ENCODE results near the gene ATAD5.
"Not testable (repeated sequence)": the region's sequence is repeated elsewhere in the genome, so short reads cannot be mapped to it uniquely, and the experiment has no call there.

Gene ATAD5

GRCh38 chr17:30915833-30916611 is 84.3 kb downstream of the ATAD5 start:
- DNase-seq (ENCODE audit: low spot score), result no peak

- DNase-seq (ENCODE audit: low spot score), result no peak
Measured at GRCh38 chr17:30917050-30917449, 85.3 kb downstream of the ATAD5 start.

DNA sequence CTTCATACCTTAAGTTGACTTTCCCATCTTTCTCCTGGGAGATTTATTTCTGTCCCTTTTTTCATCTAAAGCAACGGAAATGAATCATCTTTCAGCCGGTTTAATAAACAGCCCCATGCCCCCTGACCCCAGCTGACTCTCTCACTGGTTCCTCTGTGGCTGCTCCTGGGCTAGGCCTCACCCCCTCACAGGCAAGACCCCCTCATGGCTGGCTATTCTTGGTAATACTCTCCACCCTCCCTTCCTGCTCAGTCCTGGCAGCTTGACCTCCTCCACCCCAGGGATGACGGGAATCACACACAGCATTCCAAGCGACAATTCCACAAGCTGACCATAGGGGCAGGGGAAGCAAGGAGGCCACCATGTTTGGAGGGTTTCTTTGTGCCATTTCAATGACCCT is 88.5 kb downstream of the ATAD5 start:
- DNase-seq (ENCODE audit: low spot score), result no peak

DNA sequence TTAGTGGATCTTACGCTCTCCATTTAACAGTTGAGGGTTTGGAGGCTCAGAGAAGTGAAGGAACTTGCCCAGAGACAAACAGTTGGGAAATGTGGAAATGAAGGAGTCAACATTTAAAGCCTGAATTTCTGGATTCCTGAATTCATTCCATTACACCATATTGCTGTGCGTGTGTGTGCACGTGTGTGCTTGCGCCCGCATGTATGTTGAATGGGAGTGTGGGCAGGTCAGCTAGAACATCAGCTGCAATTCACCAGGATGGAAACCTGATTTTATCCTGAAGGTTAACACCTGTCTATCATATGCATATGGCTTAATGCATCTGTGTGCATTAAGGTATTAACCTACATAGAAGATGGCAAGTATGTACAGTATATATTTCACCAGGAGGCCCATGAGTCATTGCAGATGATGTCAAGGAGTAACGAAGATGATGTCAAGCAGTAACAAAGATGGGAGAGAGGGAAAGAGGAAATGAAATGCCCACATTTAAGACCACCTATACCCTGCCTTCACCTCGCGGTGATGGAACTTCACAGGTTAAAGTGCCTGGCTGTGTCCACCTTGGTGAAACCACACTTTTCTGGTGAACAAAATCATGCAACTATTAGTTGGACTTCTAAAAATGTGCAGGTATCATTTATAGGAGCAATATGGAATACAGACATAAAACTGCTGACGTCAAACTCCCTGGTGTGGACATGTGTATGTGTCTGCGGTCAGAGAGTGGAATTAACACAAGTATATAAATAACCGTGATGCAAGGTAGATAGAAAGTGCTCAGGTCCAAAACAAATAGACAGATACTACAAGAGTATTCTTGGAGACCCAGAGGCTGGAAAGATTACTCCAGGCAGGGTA is 89.1 kb downstream of the ATAD5 start:
- DNase-seq (ENCODE audit: low spot score), result no peak

GRCh38 chr17:30921544-30922196 is 89.9 kb downstream of the ATAD5 start, which contains the start of gene ADAP2:
Gene ADAP2, plus strand, starts transcription at chr17:30921945. Its CDS starts 70 bp downstream, at chr17:30922015.
- no peak for DNase-seq (ENCODE audit: low spot score)

DNA sequence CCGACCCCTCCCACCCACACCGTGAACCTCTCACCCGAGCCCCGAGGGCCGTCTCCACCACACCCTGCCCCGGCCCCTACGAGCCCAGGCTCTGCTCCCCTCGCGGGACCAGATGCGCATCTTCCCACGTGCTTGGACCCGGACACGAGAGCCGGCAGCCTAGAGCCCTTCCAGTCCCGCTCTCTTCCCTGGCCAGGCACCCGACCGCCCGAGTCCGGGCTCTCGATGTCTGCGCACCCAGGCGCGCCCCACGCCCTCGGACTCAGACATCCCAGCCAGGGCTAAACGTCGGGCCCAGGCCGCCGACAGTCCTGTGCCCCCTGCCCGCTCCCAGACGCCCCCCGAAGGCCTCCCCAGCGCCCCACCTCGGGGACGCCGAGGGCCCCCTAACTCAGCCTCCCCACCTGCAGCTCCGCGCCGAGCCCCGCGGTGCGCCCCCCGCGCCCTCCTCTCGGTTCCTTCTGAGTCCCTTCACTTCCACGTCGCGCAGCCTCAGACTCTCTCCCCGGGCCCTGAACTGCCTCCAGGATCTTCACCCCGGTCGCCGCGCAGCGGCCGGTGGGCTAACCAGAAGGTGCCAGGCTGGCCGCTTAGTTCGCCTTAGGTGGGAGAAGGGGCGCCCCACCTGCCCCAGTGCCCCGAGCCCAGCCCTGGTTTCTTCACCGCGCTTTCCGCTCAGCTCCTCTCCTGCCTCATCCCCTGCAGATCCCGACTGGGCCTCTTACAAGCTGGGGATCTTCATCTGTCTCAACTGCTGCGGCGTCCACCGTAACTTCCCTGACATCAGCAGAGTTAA is 90.7 kb downstream of the ATAD5 start:
- no peak for DNase-seq (ENCODE audit: low spot score)

DNA sequence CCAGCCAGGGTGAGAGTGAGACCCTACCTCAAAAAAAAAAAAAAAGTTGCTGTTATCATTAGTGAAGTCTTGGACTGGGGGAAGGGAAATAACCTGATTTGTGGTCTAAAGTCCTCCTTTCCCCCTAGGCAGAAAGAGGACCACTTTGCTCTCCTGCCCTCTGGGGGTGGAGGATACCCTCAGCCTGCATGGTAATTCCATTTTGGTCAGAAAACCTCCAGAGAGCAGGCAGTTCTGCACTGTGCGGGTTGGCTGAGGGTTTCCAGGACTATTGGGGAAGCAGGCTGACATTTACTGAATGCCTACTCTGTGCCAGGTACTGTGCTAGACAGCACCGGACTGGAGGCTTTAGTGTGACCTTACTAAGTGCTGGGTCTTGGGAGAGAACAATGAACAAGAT is 92.6 kb downstream of the ATAD5 start:
- no peak for DNase-seq (ENCODE audit: low spot score)

DNA sequence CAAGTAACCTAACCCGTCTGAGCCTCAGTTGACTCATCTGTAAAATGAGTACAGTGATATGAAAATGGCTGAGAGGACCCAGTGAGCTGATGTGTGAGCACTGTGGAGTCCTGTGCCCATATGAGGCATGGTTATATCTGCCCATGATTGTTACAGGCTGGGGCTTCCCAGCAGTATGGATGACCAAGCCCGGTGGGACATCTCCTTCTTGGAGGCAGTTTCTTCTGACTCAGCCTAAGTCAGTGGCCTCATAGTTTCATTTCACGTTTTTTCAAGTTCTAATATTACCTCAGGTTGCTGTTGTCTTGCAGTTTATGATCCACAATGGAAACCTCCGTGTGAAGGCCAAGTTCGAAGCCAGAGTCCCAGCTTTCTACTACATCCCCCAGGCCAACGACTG is 94.8 kb downstream of the ATAD5 start:
- no peak for DNase-seq (ENCODE audit: low spot score)

DNA sequence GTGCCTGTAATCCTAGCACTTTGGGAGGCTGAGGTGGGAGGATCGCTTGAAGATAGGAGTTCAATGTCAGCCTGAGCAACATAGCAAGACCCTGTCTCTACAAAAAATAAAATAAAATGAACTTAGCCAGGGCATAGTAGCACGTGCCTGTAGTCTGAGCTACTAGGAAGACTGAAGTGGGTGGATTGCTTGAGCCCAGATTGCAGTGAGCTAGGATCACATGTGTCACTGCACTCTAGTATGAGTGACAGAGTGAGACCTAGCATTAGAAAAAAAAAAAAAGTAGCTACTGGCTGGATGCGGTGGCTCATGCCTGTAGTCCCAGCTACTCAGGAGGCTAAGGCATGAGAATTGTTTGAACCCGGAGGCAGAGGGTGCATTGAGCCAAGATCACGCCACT is 96.0 kb downstream of the ATAD5 start:
- no peak for DNase-seq (ENCODE audit: low spot score)

DNA sequence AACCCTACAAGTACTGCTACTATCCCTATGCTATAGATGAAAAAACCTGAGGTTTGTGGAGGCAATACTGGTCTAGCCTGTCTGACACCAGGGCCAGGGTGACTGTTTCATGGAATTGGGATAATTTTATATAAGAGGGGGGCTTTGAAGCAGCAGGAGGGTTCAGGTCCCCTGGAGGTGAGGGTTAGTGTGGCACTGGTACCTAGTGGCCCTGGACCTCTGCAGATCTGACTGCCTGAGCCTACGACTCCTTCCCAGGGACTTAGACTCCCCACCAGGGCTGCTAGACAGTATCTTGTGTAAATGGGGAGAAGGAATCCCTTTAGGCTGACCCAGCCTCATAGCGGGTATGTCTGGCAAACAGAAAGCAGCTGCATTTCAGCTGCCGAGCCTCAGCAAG is 96.8 kb downstream of the ATAD5 start:
- no peak for DNase-seq (ENCODE audit: low spot score)

DNA sequence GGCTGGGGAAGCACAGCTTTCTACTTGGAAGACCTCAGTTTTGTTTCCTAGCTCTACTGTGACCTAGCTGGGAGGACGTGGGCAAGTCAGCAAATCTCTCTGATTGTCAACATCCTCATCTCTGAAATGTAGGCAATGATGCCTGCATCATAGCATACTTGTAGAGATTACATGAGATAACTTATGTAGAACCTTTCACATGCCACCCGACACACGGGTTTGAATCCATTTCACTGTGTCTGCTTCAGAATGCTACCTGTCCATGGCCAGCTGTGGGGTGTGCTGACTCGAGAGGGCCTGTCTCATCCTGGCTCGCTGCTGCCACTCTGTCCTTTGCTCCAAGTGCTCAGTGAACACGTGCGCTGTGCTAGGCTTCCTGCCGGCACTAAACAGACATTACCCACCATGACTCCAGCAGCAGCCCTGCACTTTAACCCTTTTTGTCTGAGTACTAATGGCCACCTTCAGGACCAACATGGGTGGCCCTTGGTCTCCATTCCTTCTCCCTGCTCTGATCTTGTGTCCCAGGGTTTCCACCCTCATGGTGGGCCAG is 97.4 kb downstream of the ATAD5 start:
- no peak for DNase-seq (ENCODE audit: low spot score)

DNA sequence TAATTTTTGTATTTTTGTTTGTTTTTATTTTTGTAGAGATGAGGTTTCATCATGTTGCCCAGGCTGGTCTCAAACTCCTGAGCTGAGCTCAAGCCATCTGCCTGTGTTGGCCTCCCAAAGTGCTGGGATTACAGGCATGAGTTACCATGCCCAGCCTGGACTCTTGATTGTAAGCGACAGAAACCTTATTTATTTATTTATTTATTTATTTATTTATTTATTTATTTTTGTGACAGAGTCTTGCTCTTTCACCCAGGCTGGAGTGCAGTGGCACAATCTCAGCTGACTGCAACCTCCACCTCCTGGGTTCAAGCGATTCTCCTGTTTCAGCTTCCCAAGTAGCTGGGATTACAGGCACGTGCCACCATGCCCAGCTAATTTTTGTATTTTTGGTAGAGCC is 98.1 kb downstream of the ATAD5 start:
- DNase-seq (ENCODE audit: low spot score), result not testable (repeated sequence)

GRCh38 chr17:30930495-30930894 is 98.7 kb downstream of the ATAD5 start:
- DNase-seq (ENCODE audit: low spot score), result no peak

DNA sequence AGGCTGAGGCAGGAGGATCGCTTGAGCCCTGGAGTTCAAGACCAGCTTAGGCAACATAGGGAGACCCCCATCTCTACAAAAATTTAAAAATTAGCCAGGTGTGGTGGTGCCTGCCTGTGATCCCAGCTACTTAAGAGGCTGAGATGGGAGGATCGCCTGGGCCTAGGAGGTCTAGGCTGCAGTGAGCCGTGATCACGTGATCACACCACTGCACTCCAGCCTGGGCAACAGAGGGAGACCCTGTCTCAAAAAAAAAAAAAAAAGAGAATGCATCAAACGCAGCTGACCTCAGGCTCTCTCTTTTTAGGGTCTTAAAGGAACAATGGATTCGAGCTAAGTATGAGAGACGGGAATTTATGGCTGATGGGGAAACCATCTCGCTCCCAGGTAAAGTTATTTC is 99.8 kb downstream of the ATAD5 start:
- not testable (repeated sequence) for DNase-seq (ENCODE audit: low spot score)

DNA sequence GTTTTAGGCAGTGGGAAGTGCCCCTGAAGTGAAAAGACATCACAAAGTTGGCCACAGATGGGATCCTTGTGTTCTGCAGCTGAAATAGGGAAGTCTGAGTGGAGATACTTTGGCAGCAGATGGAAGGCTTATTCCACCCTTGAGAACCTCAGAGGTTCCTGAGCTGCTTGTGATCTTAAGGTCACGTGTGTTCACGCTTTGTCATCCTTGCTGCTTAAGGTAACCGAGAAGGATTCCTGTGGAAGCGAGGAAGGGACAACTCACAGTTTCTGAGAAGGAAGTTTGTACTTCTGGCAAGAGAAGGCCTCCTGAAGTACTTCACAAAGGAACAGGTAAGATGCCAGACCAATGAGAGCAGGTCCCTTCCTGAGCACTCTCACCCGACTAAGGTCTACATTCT is 102.2 kb downstream of the ATAD5 start:
- no peak for DNase-seq (ENCODE audit: low spot score)

GRCh38 chr17:30939051-30939689 is 107.4 kb downstream of the ATAD5 start:
- peak; percentile 26 for DNase-seq (ENCODE audit: low spot score)

- DNase-seq (ENCODE audit: low spot score), result no peak
Measured at GRCh38 chr17:30942308-30943079, 110.7 kb downstream of the ATAD5 start.

All from NAMALWA (cell line).